A549 (cell line): ENCODE data around the gene SLC12A8.

Source experiments
- CBX2 ChIP-seq: fragments of 200-600 bp; sonication (generic); IDR thresholded peaks from 2 replicates; pipeline ENCODE4 v1.6.1; 2016; ENCODE audit warnings: low read depth, mild to moderate bottlenecking, borderline replicate concordance
- EHMT2 ChIP-seq: fragments of 200-600 bp; sonication (generic); IDR thresholded peaks from 2 replicates; pipeline ENCODE4 v1.6.1; 2016; ENCODE audit warnings: antibody characterized with exemption, low read depth, mild to moderate bottlenecking, moderate library complexity
- EP300 ChIP-seq, 2 experiments: fragments of >200 bp; sonication (Bioruptor Twin); formaldehyde crosslinking; IDR thresholded peaks; 2 replicates in 1 of 2; 3 replicates in 1 of 2; pipeline ENCODE4 v1.6.1; 2016 to 2017
- ESRRA ChIP-seq: fragments of 150-350 bp; IDR thresholded peaks from 2 replicates; pipeline ENCODE4 v1.6.1; 2014; ENCODE audit warnings: mild to moderate bottlenecking, low read length, borderline replicate concordance
- POLR2A ChIP-seq: IDR thresholded peaks from 2 replicates; pipeline ENCODE4 v1.6.1; 2012; ENCODE audit warnings: mild to moderate bottlenecking, low read length
- RFX5 ChIP-seq: fragments of 450-650 bp; IDR thresholded peaks from 2 replicates; pipeline ENCODE4 v1.7.1; 2014; ENCODE audit warnings: antibody characterized with exemption, mild to moderate bottlenecking, moderate library complexity
- SMC3 ChIP-seq: fragments of >200 bp; sonication (Bioruptor Twin); formaldehyde crosslinking; IDR thresholded peaks from 3 replicates; pipeline ENCODE4 v1.6.1; 2018; ENCODE audit warnings: inconsistent platforms
- ZSCAN20 ChIP-seq: fragments of 250-450 bp; sonication (Bioruptor Pico); IDR thresholded peaks from 2 replicates; pipeline ENCODE4 v1.8.0; 2022; ENCODE audit warnings: mild to moderate bottlenecking, moderate library complexity
- TF ChIP-seq, protein P1 (sequence below): fragments of >200 bp; sonication (Bioruptor Twin); formaldehyde crosslinking; IDR thresholded peaks from 3 replicates; pipeline ENCODE4 v1.5.1; 2016
- TF ChIP-seq, protein P2 (sequence below): fragments of 450-650 bp; IDR thresholded peaks from 2 replicates; pipeline ENCODE4 v1.6.1; 2014; ENCODE audit warnings: antibody characterized with exemption
- TF ChIP-seq, protein P3 (sequence below): fragments of 200-600 bp; sonication (generic); IDR thresholded peaks from 2 replicates; pipeline ENCODE4 v1.6.1; 2016; ENCODE audit warnings: antibody characterized with exemption, mild to moderate bottlenecking, moderate library complexity

DNA sequence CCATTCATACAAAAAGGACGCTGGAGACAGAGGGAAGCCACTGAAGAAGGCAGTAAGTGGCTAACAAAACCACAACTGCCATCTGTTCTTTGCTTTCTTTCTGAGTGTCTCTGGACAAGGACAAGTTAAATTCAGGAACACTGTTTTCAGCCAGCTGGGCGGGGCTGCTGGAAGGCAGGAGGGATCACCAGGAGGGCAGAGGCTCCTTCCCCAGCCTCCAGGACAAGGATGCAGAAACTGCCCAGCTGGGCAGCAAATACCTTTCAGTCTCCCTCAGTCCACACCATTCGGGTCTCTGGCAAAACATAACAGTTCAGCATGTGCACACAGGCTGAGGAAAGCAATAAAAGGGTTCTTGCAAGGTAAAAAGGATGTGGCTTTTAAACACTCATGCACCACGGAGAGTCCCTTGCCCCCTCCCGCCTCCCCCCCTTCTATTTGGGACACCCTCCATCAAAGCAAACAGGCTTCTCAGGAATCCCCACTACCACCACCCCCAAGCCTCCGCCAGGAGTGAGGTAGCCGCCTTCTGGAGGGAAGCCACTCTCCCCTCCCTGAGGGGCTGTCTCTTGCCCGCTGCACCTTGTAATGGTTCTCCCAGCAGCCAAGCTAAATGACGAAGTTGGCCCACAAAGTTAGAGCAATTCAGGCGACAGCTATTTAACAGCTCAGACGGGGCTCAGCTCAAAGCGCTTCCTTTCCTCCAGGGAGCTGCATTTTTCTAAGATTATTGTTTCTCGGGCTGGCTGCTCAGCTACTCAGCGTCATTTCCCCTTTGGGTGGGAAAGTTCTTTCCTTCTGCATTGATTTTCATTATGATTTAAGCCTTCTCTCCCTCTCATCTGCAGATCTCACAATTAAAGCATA, 160.6 kb downstream of the SLC12A8 start:
- TF ChIP-seq SMC3: no peak
- TF ChIP-seq ESRRA: no peak
- TF ChIP-seq, protein P1, sequence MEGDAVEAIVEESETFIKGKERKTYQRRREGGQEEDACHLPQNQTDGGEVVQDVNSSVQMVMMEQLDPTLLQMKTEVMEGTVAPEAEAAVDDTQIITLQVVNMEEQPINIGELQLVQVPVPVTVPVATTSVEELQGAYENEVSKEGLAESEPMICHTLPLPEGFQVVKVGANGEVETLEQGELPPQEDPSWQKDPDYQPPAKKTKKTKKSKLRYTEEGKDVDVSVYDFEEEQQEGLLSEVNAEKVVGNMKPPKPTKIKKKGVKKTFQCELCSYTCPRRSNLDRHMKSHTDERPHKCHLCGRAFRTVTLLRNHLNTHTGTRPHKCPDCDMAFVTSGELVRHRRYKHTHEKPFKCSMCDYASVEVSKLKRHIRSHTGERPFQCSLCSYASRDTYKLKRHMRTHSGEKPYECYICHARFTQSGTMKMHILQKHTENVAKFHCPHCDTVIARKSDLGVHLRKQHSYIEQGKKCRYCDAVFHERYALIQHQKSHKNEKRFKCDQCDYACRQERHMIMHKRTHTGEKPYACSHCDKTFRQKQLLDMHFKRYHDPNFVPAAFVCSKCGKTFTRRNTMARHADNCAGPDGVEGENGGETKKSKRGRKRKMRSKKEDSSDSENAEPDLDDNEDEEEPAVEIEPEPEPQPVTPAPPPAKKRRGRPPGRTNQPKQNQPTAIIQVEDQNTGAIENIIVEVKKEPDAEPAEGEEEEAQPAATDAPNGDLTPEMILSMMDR: no peak
- TF ChIP-seq RFX5: no peak
- TF ChIP-seq CBX2: no peak
- TF ChIP-seq EHMT2: no peak
- TF ChIP-seq, protein P2, sequence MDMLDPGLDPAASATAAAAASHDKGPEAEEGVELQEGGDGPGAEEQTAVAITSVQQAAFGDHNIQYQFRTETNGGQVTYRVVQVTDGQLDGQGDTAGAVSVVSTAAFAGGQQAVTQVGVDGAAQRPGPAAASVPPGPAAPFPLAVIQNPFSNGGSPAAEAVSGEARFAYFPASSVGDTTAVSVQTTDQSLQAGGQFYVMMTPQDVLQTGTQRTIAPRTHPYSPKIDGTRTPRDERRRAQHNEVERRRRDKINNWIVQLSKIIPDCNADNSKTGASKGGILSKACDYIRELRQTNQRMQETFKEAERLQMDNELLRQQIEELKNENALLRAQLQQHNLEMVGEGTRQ: no peak
- no peak for TF ChIP-seq POLR2A
- TF ChIP-seq, protein P3, sequence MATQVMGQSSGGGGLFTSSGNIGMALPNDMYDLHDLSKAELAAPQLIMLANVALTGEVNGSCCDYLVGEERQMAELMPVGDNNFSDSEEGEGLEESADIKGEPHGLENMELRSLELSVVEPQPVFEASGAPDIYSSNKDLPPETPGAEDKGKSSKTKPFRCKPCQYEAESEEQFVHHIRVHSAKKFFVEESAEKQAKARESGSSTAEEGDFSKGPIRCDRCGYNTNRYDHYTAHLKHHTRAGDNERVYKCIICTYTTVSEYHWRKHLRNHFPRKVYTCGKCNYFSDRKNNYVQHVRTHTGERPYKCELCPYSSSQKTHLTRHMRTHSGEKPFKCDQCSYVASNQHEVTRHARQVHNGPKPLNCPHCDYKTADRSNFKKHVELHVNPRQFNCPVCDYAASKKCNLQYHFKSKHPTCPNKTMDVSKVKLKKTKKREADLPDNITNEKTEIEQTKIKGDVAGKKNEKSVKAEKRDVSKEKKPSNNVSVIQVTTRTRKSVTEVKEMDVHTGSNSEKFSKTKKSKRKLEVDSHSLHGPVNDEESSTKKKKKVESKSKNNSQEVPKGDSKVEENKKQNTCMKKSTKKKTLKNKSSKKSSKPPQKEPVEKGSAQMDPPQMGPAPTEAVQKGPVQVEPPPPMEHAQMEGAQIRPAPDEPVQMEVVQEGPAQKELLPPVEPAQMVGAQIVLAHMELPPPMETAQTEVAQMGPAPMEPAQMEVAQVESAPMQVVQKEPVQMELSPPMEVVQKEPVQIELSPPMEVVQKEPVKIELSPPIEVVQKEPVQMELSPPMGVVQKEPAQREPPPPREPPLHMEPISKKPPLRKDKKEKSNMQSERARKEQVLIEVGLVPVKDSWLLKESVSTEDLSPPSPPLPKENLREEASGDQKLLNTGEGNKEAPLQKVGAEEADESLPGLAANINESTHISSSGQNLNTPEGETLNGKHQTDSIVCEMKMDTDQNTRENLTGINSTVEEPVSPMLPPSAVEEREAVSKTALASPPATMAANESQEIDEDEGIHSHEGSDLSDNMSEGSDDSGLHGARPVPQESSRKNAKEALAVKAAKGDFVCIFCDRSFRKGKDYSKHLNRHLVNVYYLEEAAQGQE: no peak
- TF ChIP-seq ZSCAN20 (CRISPR knock-in tag): no peak
- no peak for TF ChIP-seq EP300 (IDR thresholded peaks at IDR 0.05)
